Breast epithelium (tissue), 4 donors: ENCODE results near the gene ZNF879. TPM values are rescaled to one million over a fixed set of nuclear protein-coding genes. Genes with fewer than 3 reads are reported as not detected.

ENCODE experiments used
- DNase-seq, 2 donors: peaks; one replicate each; pipeline ENCODE4 v3.0.0-alpha.2; 2019; ENCODE audit warnings: low spot score in 2 of 2
- H3K27ac ChIP-seq, 2 donors: fragments of 200-600 bp; sonication (generic) in 1 of 2; one replicate each; pipeline ENCODE4 v1.5.1; 2016 to 2019; ENCODE audit warnings: mild to moderate bottlenecking in 1 of 2
- H3K27me3 ChIP-seq, 2 donors: fragments of 200-600 bp; sonication (generic) in 1 of 2; one replicate each; pipeline versions ENCODE4 v1.5.1 to v1.6.0; 2017 to 2019; ENCODE audit warnings: control low read depth in 1 of 2, mild to moderate bottlenecking in 1 of 2
- H3K36me3 ChIP-seq: fragments of 200-600 bp; one replicate; pipeline ENCODE4 v1.5.1; 2019
- H3K4me1 ChIP-seq, 2 donors: fragments of 200-600 bp; sonication (generic); one replicate each; pipeline ENCODE4 v1.5.1; 2016 to 2019; ENCODE audit warnings: control low read depth in 1 of 2
- H3K4me3 ChIP-seq, 3 donors: fragments of 200-600 bp; sonication (generic); 1 replicate in 2 of 3; 2 replicates in 1 of 3; pipeline ENCODE4 v1.5.1; 2016 to 2019; ENCODE audit warnings: mild to moderate bottlenecking in 3 of 3, moderate library complexity in 2 of 3
- H3K9me3 ChIP-seq, 2 donors: fragments of 200-600 bp; sonication (generic) in 1 of 2; one replicate each; pipeline ENCODE4 v1.5.1; 2016 to 2019; ENCODE audit warnings: control low read depth in 1 of 2
- CTCF ChIP-seq, 3 donors: fragments of 450-650 bp; IDR thresholded peaks; one replicate each; pipeline ENCODE4 v1.5.1; 2016 to 2017; ENCODE audit warnings: antibody characterized with exemption in 3 of 3, mild to moderate bottlenecking in 3 of 3, moderate library complexity in 3 of 3
- POLR2A ChIP-seq: fragments of 450-650 bp; IDR thresholded peaks from one replicate; pipeline ENCODE4 v1.6.1; 2016; ENCODE audit warnings: antibody characterized with exemption, mild to moderate bottlenecking, moderate library complexity
- POLR2AphosphoS5 ChIP-seq, 3 donors: sonication (generic); formaldehyde crosslinking; IDR thresholded peaks; one replicate each; pipeline ENCODE4 v1.6.1; 2017; ENCODE audit warnings: antibody characterized with exemption in 3 of 3
- intact Hi-C: fragments of 100-400 bp; cut with DNase I; formaldehyde crosslinking; loops from one replicate; pipeline ENCODE4 v1.15.1; 2023; ENCODE audit warnings: low total_unique reads
- total RNA-seq, 3 donors: library from RNA; depleted of rRNA; stranded (reverse); fragments of >200 nt; gene quantifications; one replicate each; pipeline ENCODE4 v1.1.0, GENCODE V29; 2016

Gene ZNF879
- total RNA-seq, 3 donors from 2014 or later = 4.8 to 13.8 (median 7.9) TPM

- no peak for DNase-seq
- Histone ChIP-seq H3K4me1 (no peaks in the 10 kb centered on the region), H3K36me3 (no peaks in the 10 kb centered on the region), H3K27ac (no peak overlapping the region), H3K27me3 (no peaks in the 10 kb centered on the region), H3K9me3 (peaks cover 6 to 41% of the 10 kb centered on the region in 2 donors), H3K4me3 (no peak overlapping the region)
- TF ChIP-seq POLR2AphosphoS5 (IDR thresholded peaks at IDR 0.05) (no peak), CTCF (IDR thresholded peaks at IDR 0.05) (no peak), POLR2A (no peak)
- intact Hi-C loops = loop anchor here (5.0 kb wide), 1 partner anchor 456 kb away; no protein-coding TSS in a partner anchor
Measured at GRCh38 chr5:179006564-179006963, 17.0 kb upstream of the ZNF879 start.

GRCh38 chr5:179008667-179009066 lies 14.9 kb upstream of the ZNF879 start:
- no peak overlapping the region for H3K27ac ChIP-seq
- intact Hi-C loops = loop anchor here (5.0 kb wide), 1 partner anchor 454 kb away; no protein-coding TSS in a partner anchor
- no peaks in the 10 kb centered on the region for H3K36me3 ChIP-seq
- DNase-seq = no peak
- H3K4me1 ChIP-seq = no peaks in the 10 kb centered on the region
- no peaks in the 10 kb centered on the region for H3K27me3 ChIP-seq
- no peak for TF ChIP-seq POLR2A
- no peak overlapping the region for H3K4me3 ChIP-seq
- H3K9me3 ChIP-seq = peaks cover 16 to 51% of the 10 kb centered on the region in 2 donors

GRCh38 chr5:179033004-179033580 lies 9.5 kb downstream of the ZNF879 start:
- Histone ChIP-seq H3K9me3 (peaks cover 91 to 100% of the 10 kb centered on the region in 2 donors), H3K27me3 (no peaks in the 10 kb centered on the region), H3K36me3 (peaks cover 44% of the 10 kb centered on the region), H3K27ac (no peak overlapping the region), H3K4me3 (no peak overlapping the region), H3K4me1 (no peaks in the 10 kb centered on the region)
- intact Hi-C loops = no loop called here
- no peak for TF ChIP-seq POLR2AphosphoS5 (IDR thresholded peaks at IDR 0.05)
- TF ChIP-seq CTCF (IDR thresholded peaks at IDR 0.05) = no peak
- TF ChIP-seq POLR2A = no peak
- no peak for DNase-seq

- TF ChIP-seq POLR2A = no peak
- TF ChIP-seq CTCF (IDR thresholded peaks at IDR 0.05) = no peak
- TF ChIP-seq POLR2AphosphoS5 (IDR thresholded peaks at IDR 0.05) = no peak
- Histone ChIP-seq H3K27me3 (no peaks in the 10 kb centered on the region), H3K9me3 (peaks cover 31 to 36% of the 10 kb centered on the region in 2 donors), H3K4me1 (no peaks in the 10 kb centered on the region), H3K27ac (no peak overlapping the region), H3K36me3 (no peaks in the 10 kb centered on the region), H3K4me3 (no peak overlapping the region)
- no peak for DNase-seq
- intact Hi-C loops = loop anchor here (1.0 kb wide), 1 partner anchor 21 kb away; no protein-coding TSS in a partner anchor
Measured at GRCh38 chr5:179044765-179045164, 21.2 kb downstream of the ZNF879 start.

GRCh38 chr5:179051784-179052183 lies 28.2 kb downstream of the ZNF879 start:
- Histone ChIP-seq H3K4me1 (no peaks in the 10 kb centered on the region), H3K27ac (no peak overlapping the region), H3K27me3 (peaks cover 0 to 5% of the 10 kb centered on the region in 2 donors), H3K4me3 (no peak overlapping the region), H3K36me3 (no peaks in the 10 kb centered on the region), H3K9me3 (peaks cover 10 to 11% of the 10 kb centered on the region in 2 donors)
- TF ChIP-seq POLR2AphosphoS5 (IDR thresholded peaks at IDR 0.05) (no peak), CTCF (IDR thresholded peaks at IDR 0.05) (no peak), POLR2A (no peak)
- intact Hi-C loops = no loop called here
- DNase-seq = no peak
